CD4-positive, CD25-positive, alpha-beta regulatory T cell (primary cell): ENCODE data around the gene GRHL1. TPM values are rescaled to one million over a fixed set of nuclear protein-coding genes. Genes with fewer than 3 reads are reported as not detected.
A peak's percentile ranks its signal among the peaks of the same experiment; 100 is the strongest.

Experiments
- ATAC-seq, 2 donors: fragments of 150-1000 bp; cut with Tn5 transposase; one replicate each; pipeline ENCODE4 v1.10.0; 2021; ENCODE audit warnings: low read depth in 2 of 2, moderate number of reproducible peaks in 2 of 2, moderate library complexity in 1 of 2
- DNase-seq, 3 donors: peaks; one replicate each; pipeline versions ENCODE4 v3.0.0 to v3.0.0-alpha.2; 2012 to 2022; ENCODE audit warnings: mixed read lengths in 1 of 3
- H3K27ac ChIP-seq: one replicate; pipeline ENCODE4 v1.7.0; 2013; ENCODE audit warnings: mild to moderate bottlenecking, low read length; ENCODE audit not compliant: insufficient read depth, poor library complexity, severe bottlenecking
- H3K27me3 ChIP-seq: one replicate; pipeline ENCODE4 v1.7.0; 2013; ENCODE audit warnings: low read length; ENCODE audit not compliant: control insufficient read depth, insufficient read depth
- H3K36me3 ChIP-seq: one replicate; pipeline ENCODE4 v1.7.0; 2013; ENCODE audit warnings: mild to moderate bottlenecking, low read length, moderate library complexity; ENCODE audit not compliant: control insufficient read depth, insufficient read depth
- H3K4me1 ChIP-seq: 2 replicates; pipeline ENCODE4 v1.7.0; 2013; ENCODE audit warnings: mild to moderate bottlenecking, low read length; ENCODE audit not compliant: insufficient read depth, control insufficient read depth, poor library complexity, severe bottlenecking
- H3K4me3 ChIP-seq: one replicate; pipeline ENCODE4 v1.7.0; 2013; ENCODE audit warnings: low read depth, mild to moderate bottlenecking, low read length, moderate library complexity
- H3K9me3 ChIP-seq, 2 experiments: 1 replicate in 1 of 2; 2 replicates in 1 of 2; pipeline ENCODE4 v1.7.0; 2013; ENCODE audit warnings: low read length in 2 of 2, mild to moderate bottlenecking in 1 of 2, moderate library complexity in 1 of 2; ENCODE audit not compliant: control insufficient read depth in 2 of 2
- H3K27ac Mint-ChIP-seq, 3 donors: one replicate each; pipeline ENCODE4 v1.8.0; 2020 to 2022; ENCODE audit warnings: mild to moderate bottlenecking in 3 of 3, mixed read lengths in 3 of 3, moderate library complexity in 2 of 3
- H3K27me3 Mint-ChIP-seq: one replicate; pipeline ENCODE4 v1.8.0; 2022; ENCODE audit warnings: mild to moderate bottlenecking, mixed read lengths
- H3K36me3 Mint-ChIP-seq: one replicate; pipeline ENCODE4 v1.8.0; 2020; ENCODE audit warnings: mixed read lengths
- H3K4me1 Mint-ChIP-seq, 4 donors: one replicate each; pipeline ENCODE4 v1.8.0; 2020 to 2022; ENCODE audit warnings: mixed read lengths in 4 of 4, mild to moderate bottlenecking in 1 of 4
- H3K4me3 Mint-ChIP-seq, 4 donors: one replicate each; pipeline ENCODE4 v1.8.0; 2020 to 2022; ENCODE audit warnings: mild to moderate bottlenecking in 4 of 4, mixed read lengths in 4 of 4, moderate library complexity in 3 of 4
- H3K9me3 Mint-ChIP-seq, 7 donors: one replicate each; pipeline ENCODE4 v1.8.0; 2020 to 2022; ENCODE audit warnings: mixed read lengths in 7 of 7, mild to moderate bottlenecking in 3 of 7, moderate library complexity in 2 of 7
- polyA plus RNA-seq, 4 donors: library from polyadenylated mRNA; unstranded; fragments of 300-500 nt; fragmentation: Illumina TruSeq; gene quantifications; one replicate each; pipeline ENCODE4 v1.2.3, GENCODE V29; 2021
- total RNA-seq: library from RNA; stranded (reverse); gene quantifications from one replicate; pipeline ENCODE4 v1.2.3, GENCODE V29; 2022

GRHL1 gene
- total and polyA plus RNA-seq, 5 donors from 2014 or later, result 0.06 to 1.8 (median 0.24) TPM; not detected in 1

DNA sequence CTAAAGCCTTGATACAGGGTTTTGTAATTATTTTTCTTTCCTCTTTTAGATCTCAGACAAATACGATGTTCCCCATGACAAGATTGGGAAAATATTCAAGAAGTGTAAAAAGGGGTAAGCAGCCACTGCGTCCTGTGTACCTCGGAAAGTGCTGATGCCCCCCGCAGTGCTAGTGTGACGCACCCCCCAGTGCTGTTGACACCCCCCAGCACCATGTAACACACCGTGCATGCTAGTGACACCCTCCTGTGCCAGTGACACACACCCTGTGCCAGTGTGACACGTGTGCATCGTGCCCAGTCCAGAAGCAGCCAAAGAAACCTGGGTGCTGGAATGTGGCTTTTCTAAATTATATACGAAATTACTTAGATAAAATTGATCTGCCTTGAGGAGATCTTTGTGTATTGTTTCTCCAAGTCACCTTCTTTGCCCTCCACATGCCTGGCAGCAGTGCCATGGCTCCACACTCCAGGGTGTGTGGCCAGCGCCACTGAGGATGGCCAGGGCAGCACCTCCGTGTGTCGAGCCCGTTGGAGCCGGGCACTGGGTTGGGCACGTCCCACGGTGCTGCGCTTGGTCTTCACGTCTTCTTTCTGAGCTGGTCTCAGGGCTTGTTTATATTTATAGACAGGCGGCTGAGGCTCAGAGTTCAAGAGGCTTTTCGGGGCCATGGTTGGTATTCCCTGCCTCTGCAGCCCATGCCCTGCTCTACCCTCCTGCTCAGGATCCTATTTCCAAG lies 47.6 kb downstream of the GRHL1 start:
- Mint-ChIP-seq H3K27ac (no peak overlapping the region), H3K4me3 (no peak overlapping the region), H3K27me3 (no peaks in the 10 kb centered on the region), H3K4me1 (peaks cover 6 to 32% (median 16%) of the 10 kb centered on the region in 4 donors), H3K36me3 (no peaks in the 10 kb centered on the region), H3K9me3 (no peaks in the 10 kb centered on the region)
- no peak overlapping the region for H3K4me3 ChIP-seq
- DNase-seq (no peak), ATAC-seq (no peak)
- H3K4me1 ChIP-seq, result peaks cover 17% of the 10 kb centered on the region
- no peak overlapping the region for H3K27ac ChIP-seq
- no peaks in the 10 kb centered on the region for H3K36me3 ChIP-seq
- H3K9me3 ChIP-seq, result no peaks in the 10 kb centered on the region
- no peaks in the 10 kb centered on the region for H3K27me3 ChIP-seq

DNA sequence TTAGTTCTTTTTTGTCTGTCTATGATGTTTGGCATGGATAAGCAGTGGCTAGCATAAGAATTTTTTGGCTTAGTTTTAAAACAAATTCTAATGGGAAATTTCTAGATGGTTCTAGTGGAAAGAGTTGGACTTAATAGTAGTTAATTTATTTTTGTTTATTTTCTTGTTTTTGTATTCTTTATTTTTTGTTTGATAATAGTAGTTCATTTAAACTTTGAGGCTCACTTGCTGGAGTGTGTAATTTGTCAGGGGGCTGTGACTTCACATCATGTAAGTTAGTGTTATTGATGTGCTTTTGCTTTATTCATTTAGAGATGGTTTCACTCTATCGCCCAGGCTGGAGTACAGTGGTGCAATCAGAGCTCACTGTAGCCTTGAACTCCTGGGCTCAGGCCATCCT lies 48.2 kb downstream of the GRHL1 start:
- H3K4me3 Mint-ChIP-seq, result no peak overlapping the region
- peaks cover 6 to 33% (median 18%) of the 10 kb centered on the region in 4 donors for H3K4me1 Mint-ChIP-seq
- H3K27me3 Mint-ChIP-seq, result no peaks in the 10 kb centered on the region
- H3K36me3 Mint-ChIP-seq, result no peaks in the 10 kb centered on the region
- ATAC-seq, result no peak
- H3K4me3 ChIP-seq, result no peak overlapping the region
- no peak overlapping the region for H3K27ac ChIP-seq
- peak overlapping the region in 1 of 3 donors; percentile 55 for H3K27ac Mint-ChIP-seq
- H3K4me1 ChIP-seq, result peaks cover 15% of the 10 kb centered on the region
- no peak for DNase-seq
- H3K36me3 ChIP-seq, result no peaks in the 10 kb centered on the region
- no peaks in the 10 kb centered on the region for H3K9me3 ChIP-seq
- H3K27me3 ChIP-seq, result no peaks in the 10 kb centered on the region
- H3K9me3 Mint-ChIP-seq, result no peaks in the 10 kb centered on the region

- Histone ChIP-seq H3K27ac (no peak overlapping the region), H3K4me3 (no peak overlapping the region), H3K9me3 (no peaks in the 10 kb centered on the region), H3K36me3 (no peaks in the 10 kb centered on the region), H3K4me1 (peaks cover 15% of the 10 kb centered on the region), H3K27me3 (no peaks in the 10 kb centered on the region)
- Mint-ChIP-seq H3K4me3 (no peak overlapping the region), H3K27me3 (no peaks in the 10 kb centered on the region), H3K27ac (peak overlapping the region in 1 of 3 donors; percentile 47), H3K36me3 (no peaks in the 10 kb centered on the region), H3K9me3 (peaks cover 0 to 2% (median 0%) of the 10 kb centered on the region in 7 donors), H3K4me1 (peaks cover 6 to 29% (median 18%) of the 10 kb centered on the region in 4 donors)
- ATAC-seq, result no peak
- DNase-seq, result no peak
Observed at GRCh38 chr2:10000541-10000940, 49.0 kb downstream of the GRHL1 start.

GRCh38 chr2:10001586-10001985 lies 50.1 kb downstream of the GRHL1 start:
- Histone ChIP-seq H3K9me3 (no peaks in the 10 kb centered on the region), H3K4me3 (no peak overlapping the region), H3K4me1 (peaks cover 15% of the 10 kb centered on the region), H3K27ac (no peak overlapping the region), H3K27me3 (no peaks in the 10 kb centered on the region), H3K36me3 (no peaks in the 10 kb centered on the region)
- peaks cover 6 to 28% (median 16%) of the 10 kb centered on the region in 4 donors for H3K4me1 Mint-ChIP-seq
- H3K9me3 Mint-ChIP-seq, result peaks cover 0 to 3% (median 0%) of the 10 kb centered on the region in 7 donors
- H3K4me3 Mint-ChIP-seq, result no peak overlapping the region
- DNase-seq, result no peak
- H3K27ac Mint-ChIP-seq, result peak overlapping the region in 2 of 3 donors; percentile 28 to 77
- H3K36me3 Mint-ChIP-seq, result no peaks in the 10 kb centered on the region
- no peak for ATAC-seq
- no peaks in the 10 kb centered on the region for H3K27me3 Mint-ChIP-seq

DNA sequence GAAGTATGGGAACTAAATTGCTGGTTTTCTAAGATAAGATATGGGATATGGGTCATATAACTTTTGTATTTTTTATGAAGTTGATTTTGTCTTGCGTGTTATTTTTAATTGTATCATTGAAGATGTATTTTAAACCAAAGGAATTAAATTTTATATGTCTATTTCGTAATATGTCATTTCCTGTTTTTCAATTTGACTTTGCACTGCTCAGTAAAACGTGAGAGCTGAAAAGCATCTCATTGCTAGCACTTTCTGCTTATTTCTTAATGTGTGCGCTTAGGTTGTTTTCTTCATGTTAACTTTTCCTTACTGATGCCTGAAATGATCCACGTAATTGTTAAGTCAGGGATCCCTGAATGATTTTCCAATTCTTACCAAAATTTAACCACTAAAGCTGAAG lies 50.6 kb downstream of the GRHL1 start:
- Histone ChIP-seq H3K4me3 (peak overlapping the region; percentile 51), H3K9me3 (no peaks in the 10 kb centered on the region), H3K36me3 (no peaks in the 10 kb centered on the region), H3K27me3 (no peaks in the 10 kb centered on the region), H3K27ac (peak overlapping the region; percentile 44), H3K4me1 (peaks cover 15% of the 10 kb centered on the region)
- peak in 1 of 2 donors; percentile 34 for ATAC-seq
- Mint-ChIP-seq H3K36me3 (no peaks in the 10 kb centered on the region), H3K9me3 (peaks cover 0 to 3% (median 0%) of the 10 kb centered on the region in 7 donors), H3K4me1 (peaks cover 6 to 28% (median 16%) of the 10 kb centered on the region in 4 donors), H3K27me3 (no peaks in the 10 kb centered on the region), H3K27ac (peak overlapping the region in 2 of 3 donors; percentile 2 to 28), H3K4me3 (peak overlapping the region in 1 of 4 donors; percentile 1)
- DNase-seq, result peak in 1 of 3 donors; percentile 37

DNA sequence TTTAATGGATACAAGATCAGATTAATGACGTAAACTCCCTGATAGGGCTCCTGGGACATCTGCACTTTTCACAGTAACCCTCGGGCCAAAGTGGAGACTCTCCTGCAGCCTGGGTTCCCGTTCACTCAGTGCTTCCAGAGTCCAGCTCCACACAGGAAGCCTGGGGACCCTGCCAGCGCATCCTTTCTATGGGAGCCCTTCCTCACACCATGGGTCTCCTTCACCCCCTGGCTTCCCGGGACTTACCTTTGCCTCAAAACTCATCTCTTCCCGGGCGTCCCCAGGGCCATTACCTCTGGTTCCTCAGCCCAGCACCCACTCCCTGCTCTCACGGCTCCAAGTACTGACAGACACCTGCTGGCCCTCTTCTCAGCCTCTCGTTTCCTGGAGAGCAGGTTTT lies 51.2 kb downstream of the GRHL1 start:
- no peak for ATAC-seq
- DNase-seq, result no peak
- H3K4me3 Mint-ChIP-seq, result no peak overlapping the region
- peak overlapping the region; percentile 44 for H3K27ac ChIP-seq
- peaks cover 6 to 28% (median 16%) of the 10 kb centered on the region in 4 donors for H3K4me1 Mint-ChIP-seq
- no peaks in the 10 kb centered on the region for H3K9me3 ChIP-seq
- peaks cover 4% of the 10 kb centered on the region for H3K27me3 Mint-ChIP-seq
- peaks cover 0 to 3% (median 0%) of the 10 kb centered on the region in 7 donors for H3K9me3 Mint-ChIP-seq
- H3K4me1 ChIP-seq, result peaks cover 15% of the 10 kb centered on the region
- peak overlapping the region in 1 of 3 donors; percentile 82 for H3K27ac Mint-ChIP-seq
- no peaks in the 10 kb centered on the region for H3K27me3 ChIP-seq
- H3K36me3 ChIP-seq, result no peaks in the 10 kb centered on the region
- no peak overlapping the region for H3K4me3 ChIP-seq
- H3K36me3 Mint-ChIP-seq, result no peaks in the 10 kb centered on the region

- Mint-ChIP-seq H3K27ac (peak overlapping the region in 1 of 3 donors; percentile 82), H3K36me3 (no peaks in the 10 kb centered on the region), H3K9me3 (peaks cover 0 to 3% (median 0%) of the 10 kb centered on the region in 7 donors), H3K27me3 (peaks cover 7% of the 10 kb centered on the region), H3K4me1 (peaks cover 6 to 28% (median 17%) of the 10 kb centered on the region in 4 donors), H3K4me3 (no peak overlapping the region)
- no peak overlapping the region for H3K27ac ChIP-seq
- H3K36me3 ChIP-seq, result no peaks in the 10 kb centered on the region
- no peaks in the 10 kb centered on the region for H3K9me3 ChIP-seq
- H3K27me3 ChIP-seq, result no peaks in the 10 kb centered on the region
- H3K4me3 ChIP-seq, result no peak overlapping the region
- H3K4me1 ChIP-seq, result peaks cover 15% of the 10 kb centered on the region
- DNase-seq (no peak), ATAC-seq (no peak)
Observed at GRCh38 chr2:10003206-10004125, 52.0 kb downstream of the GRHL1 start.
